Upper lobe of left lung (tissue), 6 donors: Measurements from ENCODE around the gene CNTNAP4. TPM values are rescaled to one million over a fixed set of nuclear protein-coding genes. Genes with fewer than 3 reads are reported as not detected.

Experiments
- ATAC-seq, 2 donors: fragments of 200-7000 bp; cut with Tn5 transposase; one replicate each; pipeline ENCODE4 v1.9.1; 2022; ENCODE audit warnings: mild to moderate bottlenecking in 2 of 2, moderate library complexity in 2 of 2; ENCODE audit not compliant: low FRiP score in 2 of 2
- DNase-seq, 2 donors: peaks; one replicate each; pipeline ENCODE4 v3.0.0-alpha.2; 2019 to 2020
- H3K27ac ChIP-seq, 4 donors: fragments of 200-600 bp; sonication (generic); one replicate each; pipeline ENCODE4 v1.5.1; 2016 to 2019
- H3K27me3 ChIP-seq, 4 donors: fragments of 200-600 bp; sonication (generic); one replicate each; pipeline ENCODE4 v1.5.1; 2017 to 2019
- H3K36me3 ChIP-seq, 4 donors: fragments of 200-600 bp; sonication (generic); one replicate each; pipeline ENCODE4 v1.5.1; 2016 to 2019
- H3K4me1 ChIP-seq, 4 donors: fragments of 200-600 bp; sonication (generic); one replicate each; pipeline ENCODE4 v1.5.1; 2018 to 2019
- H3K4me3 ChIP-seq, 4 donors: fragments of 200-600 bp; sonication (generic); one replicate each; pipeline ENCODE4 v1.5.1; 2017 to 2019; ENCODE audit warnings: mild to moderate bottlenecking in 2 of 4, moderate library complexity in 1 of 4
- H3K9me3 ChIP-seq, 4 donors: fragments of 200-600 bp; sonication (generic); one replicate each; pipeline ENCODE4 v1.5.1; 2018 to 2019
- CTCF ChIP-seq, 6 experiments: fragments of 450-650 bp in 4 of 6; fragments of 200-600 bp in 2 of 6; sonication (generic) in 2 of 6; IDR thresholded peaks; one replicate each; pipeline ENCODE4 v1.5.1; 2016 to 2019; ENCODE audit warnings: antibody characterized with exemption in 6 of 6
- EP300 ChIP-seq, 4 donors: sonication (generic); formaldehyde crosslinking; IDR thresholded peaks; one replicate each; pipeline ENCODE4 v1.5.1; 2017; ENCODE audit warnings: antibody characterized with exemption in 4 of 4, control low read depth in 2 of 4
- POLR2A ChIP-seq, 4 donors: fragments of 450-650 bp; IDR thresholded peaks; one replicate each; pipeline ENCODE4 v1.5.1; 2016 to 2017; ENCODE audit warnings: antibody characterized with exemption in 4 of 4, mild to moderate bottlenecking in 2 of 4
- POLR2AphosphoS5 ChIP-seq, 2 donors: sonication (generic); formaldehyde crosslinking; IDR thresholded peaks; one replicate each; pipeline ENCODE4 v1.5.1; 2017; ENCODE audit warnings: antibody characterized with exemption in 2 of 2
- WGBS, 2 donors: methylation state at CpG; one replicate each; pipeline ENCODE4 v1.1.5; 2017 to 2018; 5-methylcytosine and 5-hydroxymethylcytosine counted together
- total RNA-seq, 6 donors: library from RNA; depleted of rRNA in 4 of 6; stranded (reverse); fragments of >200 nt in 4 of 6; gene quantifications; one replicate each; pipeline versions ENCODE4 v1.1.0 to v1.2.1, GENCODE V29; 2016 to 2021
- donor health status: DM: no; HTN: no; CAD: no; lungs with moderate emphysema.
- donor health status: DM: no; HTN: yes; CAD: no; lungs with severe emphysema.

CNTNAP4 gene
- total RNA-seq, 6 donors from 2014 or later, result not detected

- Histone ChIP-seq H3K4me1 (no peaks in the 10 kb centered on the region), H3K9me3 (no peaks in the 10 kb centered on the region), H3K27ac (no peak overlapping the region), H3K36me3 (no peaks in the 10 kb centered on the region), H3K4me3 (no peak overlapping the region), H3K27me3 (no peaks in the 10 kb centered on the region)
- WGBS, 2 donors, result 12 to 31% methylated on average over 4 of the region's 4 CpGs
- TF ChIP-seq CTCF (IDR thresholded peaks at IDR 0.05) (no peak), POLR2AphosphoS5 (IDR thresholded peaks at IDR 0.05) (no peak), EP300 (IDR thresholded peaks at IDR 0.05) (no peak), POLR2A (IDR thresholded peaks at IDR 0.05) (no peak)
- ATAC-seq (no peak), DNase-seq (no peak)
Observed at GRCh38 chr16:76370344-76370743, 93.1 kb downstream of the CNTNAP4 start.

- Histone ChIP-seq H3K27me3 (no peaks in the 10 kb centered on the region), H3K36me3 (no peaks in the 10 kb centered on the region)
- 90 to 92% methylated on average over 3 of the region's 3 CpGs for WGBS, 2 donors
Observed at GRCh38 chr16:76371441-76371840, 94.2 kb downstream of the CNTNAP4 start.

GRCh38 chr16:76373998-76374397 is 96.8 kb downstream of the CNTNAP4 start:
- Histone ChIP-seq H3K27ac (no peak overlapping the region), H3K27me3 (no peaks in the 10 kb centered on the region), H3K4me1 (no peaks in the 10 kb centered on the region), H3K36me3 (no peaks in the 10 kb centered on the region), H3K9me3 (no peaks in the 10 kb centered on the region), H3K4me3 (no peak overlapping the region)
- 71 to 74% methylated on average over 4 of the region's 4 CpGs for WGBS, 2 donors
- DNase-seq, result no peak
- ATAC-seq, result no peak
- TF ChIP-seq CTCF (IDR thresholded peaks at IDR 0.05) (no peak), POLR2AphosphoS5 (IDR thresholded peaks at IDR 0.05) (no peak)

More at GRCh38 chr16:76371441-76371840, 94.2 kb downstream of the CNTNAP4 start:
- DNase-seq, result no peak
- Histone ChIP-seq H3K9me3 (no peaks in the 10 kb centered on the region), H3K4me1 (no peaks in the 10 kb centered on the region), H3K27ac (no peak overlapping the region), H3K4me3 (no peak overlapping the region)
- no peak for TF ChIP-seq CTCF (IDR thresholded peaks at IDR 0.05)
- no peak for TF ChIP-seq POLR2AphosphoS5 (IDR thresholded peaks at IDR 0.05)
- no peak for TF ChIP-seq EP300 (IDR thresholded peaks at IDR 0.05)
- no peak for TF ChIP-seq POLR2A (IDR thresholded peaks at IDR 0.05)
- ATAC-seq, result no peak

- Histone ChIP-seq H3K27me3 (no peaks in the 10 kb centered on the region), H3K36me3 (no peaks in the 10 kb centered on the region), H3K4me1 (no peaks in the 10 kb centered on the region), H3K27ac (no peak overlapping the region), H3K4me3 (no peak overlapping the region), H3K9me3 (no peaks in the 10 kb centered on the region)
- WGBS, 2 donors, result 86 to 93% methylated on average over 2 of the region's 2 CpGs
- no peak for ATAC-seq
- DNase-seq, result no peak
- TF ChIP-seq CTCF (IDR thresholded peaks at IDR 0.05), result no peak
- TF ChIP-seq POLR2AphosphoS5 (IDR thresholded peaks at IDR 0.05), result no peak
- no peak for TF ChIP-seq POLR2A (IDR thresholded peaks at IDR 0.05)
- TF ChIP-seq EP300 (IDR thresholded peaks at IDR 0.05), result no peak
Observed at GRCh38 chr16:76376988-76377387, 99.8 kb downstream of the CNTNAP4 start.

GRCh38 chr16:76378020-76378419 is 100.8 kb downstream of the CNTNAP4 start:
- no peaks in the 10 kb centered on the region for H3K27me3 ChIP-seq
- DNase-seq, result no peak
- no peaks in the 10 kb centered on the region for H3K4me1 ChIP-seq
- TF ChIP-seq CTCF (IDR thresholded peaks at IDR 0.05), result no peak
- TF ChIP-seq EP300 (IDR thresholded peaks at IDR 0.05), result no peak
- no peak for TF ChIP-seq POLR2AphosphoS5 (IDR thresholded peaks at IDR 0.05)
- no peak for TF ChIP-seq POLR2A (IDR thresholded peaks at IDR 0.05)
- H3K4me3 ChIP-seq, result no peak overlapping the region
- no peaks in the 10 kb centered on the region for H3K9me3 ChIP-seq
- no peak overlapping the region for H3K27ac ChIP-seq
- 83 to 88% methylated on average over 3 of the region's 3 CpGs for WGBS, 2 donors
- no peak for ATAC-seq
- no peaks in the 10 kb centered on the region for H3K36me3 ChIP-seq
